Embryonic facial prominence (tissue), 1 donor: ENCODE results near the gene OR2A25.

Experiments used
- DNase-seq: peaks from one replicate; pipeline ENCODE4 v3.0.0-alpha.2; 2016; ENCODE audit errors: extremely low spot score

Gene OR2A25

GRCh38 chr7:144069953-144070352 is 342 bp downstream of the OR2A25 start:
- DNase-seq, result no peak

GRCh38 chr7:144074374-144074773 is 4.8 kb downstream of the OR2A25 start:
- no peak for DNase-seq

DNA sequence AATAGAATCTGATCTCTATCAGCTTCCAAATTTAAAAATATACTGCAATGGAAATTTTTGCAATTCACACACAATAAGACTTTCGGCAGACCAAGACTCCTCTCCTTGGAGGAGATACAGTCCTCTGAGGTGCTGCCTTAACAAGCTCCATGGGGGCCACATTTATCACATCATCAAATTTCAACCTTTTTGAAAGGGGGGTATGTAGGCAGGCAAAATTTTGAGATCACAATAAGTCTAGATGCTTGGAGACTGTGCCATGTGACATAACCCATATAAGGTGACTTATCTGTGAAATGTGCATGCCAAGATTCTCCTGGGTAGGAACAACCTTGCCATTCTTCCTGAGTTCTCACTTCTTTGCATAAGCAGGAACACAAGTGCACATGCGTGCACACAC is 16.4 kb downstream of the OR2A25 start, which contains the start of gene OR2A12:
OR2A12 (plus strand) TSS at position 301 of the 400 bp plus-strand sequence. CDS start 8,830 bp downstream, outside the sequence.
- DNase-seq, result no peak

DNA sequence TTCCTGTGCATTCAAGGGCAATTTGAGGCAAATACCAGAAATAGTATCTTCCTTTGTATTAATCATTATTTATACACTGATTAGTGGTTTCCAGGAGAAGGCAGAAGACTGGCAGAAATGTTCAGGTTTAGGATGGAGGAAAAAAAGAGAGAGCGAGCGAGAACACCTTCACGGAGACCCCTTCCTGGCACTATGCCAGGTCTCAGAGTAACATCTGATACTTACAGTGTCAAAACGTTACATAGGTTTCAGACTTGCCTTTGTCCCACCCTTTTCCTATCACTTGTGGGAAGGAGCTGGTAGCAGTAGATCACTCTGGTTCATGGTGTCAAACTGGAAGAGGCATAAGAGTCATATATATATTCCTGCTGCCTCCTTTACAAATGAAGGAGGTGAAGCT is 17.1 kb downstream of the OR2A25 start:
- DNase-seq, result no peak

GRCh38 chr7:144087230-144087629 is 17.6 kb downstream of the OR2A25 start:
- no peak for DNase-seq

- DNase-seq, result no peak
Measured at GRCh38 chr7:144090667-144091066, 21.1 kb downstream of the OR2A25 start.

- DNase-seq, result no peak
Measured at GRCh38 chr7:144098776-144099175, 29.2 kb downstream of the OR2A25 start.

DNA sequence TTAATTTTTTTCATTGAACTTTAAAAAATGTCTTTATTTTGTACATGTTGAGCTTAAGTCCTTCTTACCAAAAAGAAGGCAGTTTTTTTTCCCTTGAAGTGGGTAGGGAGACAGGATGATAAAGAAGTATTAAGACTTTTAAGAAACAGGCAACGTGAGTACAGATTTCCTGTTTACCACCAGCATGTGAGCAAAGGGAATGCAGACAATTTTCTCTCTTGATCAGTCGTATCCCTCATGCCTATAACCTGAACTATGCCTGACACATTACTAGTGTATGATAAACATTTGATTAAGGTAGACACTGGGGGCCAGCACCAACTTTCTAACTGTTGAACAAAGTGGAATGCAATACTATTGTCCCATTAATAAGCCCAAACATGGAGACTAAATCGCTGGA is 31.0 kb downstream of the OR2A25 start:
- no peak for DNase-seq

- no peak for DNase-seq
Measured at GRCh38 chr7:144102041-144102440, 32.4 kb downstream of the OR2A25 start.

DNA sequence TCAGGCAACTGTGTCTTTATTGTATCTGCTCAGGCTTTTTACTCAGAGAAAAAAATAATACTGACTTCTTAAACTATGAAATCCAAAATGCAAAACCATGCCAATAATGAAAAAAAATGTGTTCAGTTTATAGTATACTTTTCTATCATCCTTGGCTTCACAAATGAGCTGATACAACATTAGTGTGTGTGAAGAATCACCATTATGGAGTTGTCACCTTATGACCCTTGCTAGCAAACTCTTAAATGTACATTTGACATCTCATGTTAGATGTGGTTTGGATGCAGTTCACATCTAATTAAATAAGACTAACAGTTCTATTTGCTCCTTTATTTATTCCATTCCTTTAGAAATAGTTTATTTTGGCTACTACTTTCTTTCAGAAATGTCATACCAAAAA is 35.6 kb downstream of the OR2A25 start:
- DNase-seq, result no peak

- no peak for DNase-seq
Measured at GRCh38 chr7:144109283-144109682, 39.7 kb downstream of the OR2A25 start, which contains the start of gene OR2A2. TSS of gene OR2A2 (plus strand) at chr7:144109583. CDS start at chr7:144109583, 0 bp downstream.

DNA sequence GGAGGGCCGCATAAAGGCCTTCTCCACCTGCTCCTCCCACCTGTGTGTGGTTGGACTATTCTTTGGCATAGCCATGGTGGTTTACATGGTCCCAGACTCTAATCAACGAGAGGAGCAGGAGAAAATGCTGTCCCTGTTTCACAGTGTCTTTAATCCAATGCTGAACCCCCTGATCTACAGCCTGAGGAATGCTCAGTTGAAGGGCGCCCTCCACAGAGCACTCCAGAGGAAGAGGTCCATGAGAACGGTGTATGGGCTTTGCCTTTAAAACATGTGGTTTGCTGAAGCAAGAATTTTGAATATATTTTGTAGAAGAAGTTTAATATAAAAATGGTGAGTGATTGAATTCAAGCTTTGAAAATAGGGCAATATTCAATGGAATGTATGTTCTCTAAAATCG is 40.7 kb downstream of the OR2A25 start:
- DNase-seq, result no peak

DNA sequence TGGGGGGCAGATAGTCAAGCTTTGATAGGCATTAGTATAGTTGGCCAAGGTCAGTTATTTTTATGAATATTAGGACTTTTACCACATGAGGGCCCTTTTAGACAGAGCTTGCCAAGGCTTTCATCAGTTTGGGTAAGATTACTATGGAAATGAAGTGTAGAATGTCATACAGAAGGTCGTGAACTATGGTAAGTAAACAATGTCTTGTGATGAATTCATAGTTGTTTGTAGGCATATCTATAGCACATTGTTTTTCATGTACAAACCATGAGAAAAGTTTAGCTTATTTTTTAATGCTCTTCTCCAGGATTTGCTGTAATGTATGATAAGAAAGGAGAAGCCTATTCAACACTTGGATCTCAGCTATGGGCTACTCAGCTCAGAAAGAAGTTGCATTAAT is 44.0 kb downstream of the OR2A25 start:
- DNase-seq, result no peak

DNA sequence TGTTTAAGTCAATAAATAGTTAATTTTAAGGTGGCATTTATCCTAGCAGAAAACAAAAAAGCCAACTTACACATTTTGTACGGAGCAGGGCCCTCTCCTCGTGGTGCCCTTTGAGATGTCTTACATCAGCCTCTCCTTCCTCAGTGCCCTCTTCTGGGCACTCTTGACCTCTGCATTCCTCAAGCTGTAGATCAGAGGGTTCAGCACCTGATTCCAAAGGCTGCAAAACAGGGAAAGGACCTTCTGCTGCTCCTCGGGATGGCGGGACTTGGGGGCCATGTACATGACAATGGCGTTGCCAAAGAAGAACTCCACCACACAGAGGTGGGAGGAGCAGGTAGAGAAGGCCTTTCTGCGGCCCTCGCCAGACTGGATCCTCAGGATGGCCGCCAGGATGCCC is 48.7 kb downstream of the OR2A25 start:
- no peak for DNase-seq

DNA sequence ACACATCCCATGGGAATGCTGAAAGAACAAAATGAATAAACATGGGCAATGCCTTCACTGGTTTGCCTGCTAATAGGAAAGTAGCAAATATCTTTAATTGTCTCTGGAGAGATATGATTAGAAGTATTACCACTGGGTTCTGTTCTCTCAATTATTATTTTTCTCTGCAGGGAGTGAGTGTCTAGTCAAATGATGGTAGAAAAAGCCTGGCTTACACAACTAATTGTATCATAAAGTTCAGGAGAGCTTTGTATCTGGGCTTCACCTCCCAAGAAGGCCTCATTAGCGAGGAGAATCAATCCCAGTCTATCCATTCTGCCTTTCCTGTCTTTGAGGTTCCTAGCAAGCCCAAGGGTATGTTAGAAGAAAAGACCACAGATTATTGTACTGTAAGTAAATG is 53.3 kb downstream of the OR2A25 start, which contains the start of gene OR2A14:
OR2A14 (plus strand) TSS at position 301 of the 400 bp plus-strand sequence. CDS start 5,937 bp downstream, outside the sequence.
- DNase-seq, result no peak
